Neuronal stem cell (in vitro differentiated cells): ENCODE data around the gene FOXA2. TPM values are rescaled to one million over a fixed set of nuclear protein-coding genes. Genes with fewer than 3 reads are reported as not detected.

Experiments
- DNase-seq: peaks from one replicate; pipeline ENCODE4 v3.0.0-alpha.2; 2013; ENCODE audit warnings: low spot score
- H2AFZ ChIP-seq: one replicate; pipeline ENCODE4 v1.6.1; 2013; ENCODE audit warnings: mild to moderate bottlenecking, low read length, inconsistent platforms
- H2AK5ac ChIP-seq: 2 replicates; pipeline ENCODE4 v1.6.1; 2013; ENCODE audit warnings: low read depth, mild to moderate bottlenecking, inconsistent platforms, low read length, moderate library complexity, mixed read lengths
- H2BK120ac ChIP-seq: 2 replicates; pipeline ENCODE4 v1.6.1; 2013; ENCODE audit warnings: low read depth, mild to moderate bottlenecking, inconsistent platforms, low read length, moderate library complexity, mixed read lengths
- H2BK12ac ChIP-seq: one replicate; pipeline ENCODE4 v1.6.1; 2013; ENCODE audit warnings: low read length, inconsistent platforms
- H2BK15ac ChIP-seq: 2 replicates; pipeline ENCODE4 v1.6.1; 2013; ENCODE audit warnings: mild to moderate bottlenecking, low read length, inconsistent platforms, mixed read lengths
- H2BK5ac ChIP-seq: one replicate; pipeline ENCODE4 v1.6.1; 2013; ENCODE audit warnings: inconsistent platforms, mild to moderate bottlenecking, low read length, moderate library complexity
- H3K14ac ChIP-seq: one replicate; pipeline ENCODE4 v1.6.1; 2013; ENCODE audit warnings: low read length, inconsistent platforms
- H3K18ac ChIP-seq: 2 replicates; pipeline ENCODE4 v1.6.1; 2013; ENCODE audit warnings: low read length, inconsistent platforms
- H3K23ac ChIP-seq: 2 replicates; pipeline ENCODE4 v1.6.1; 2013; ENCODE audit warnings: low read depth, mild to moderate bottlenecking, mixed read lengths, low read length, inconsistent platforms; ENCODE audit not compliant: poor library complexity
- H3K27ac ChIP-seq: replicated peaks from 3 replicates; pipeline ENCODE4 v1.5.1; 2013; ENCODE audit warnings: low read length, inconsistent platforms
- H3K27me3 ChIP-seq, 3 experiments: 2 replicates each; pipeline ENCODE4 v1.6.1; 2013; ENCODE audit warnings: low read length in 3 of 3, mild to moderate bottlenecking in 2 of 3, inconsistent platforms in 1 of 3, low read depth in 1 of 3, mixed read lengths in 1 of 3, moderate library complexity in 1 of 3; ENCODE audit not compliant: control insufficient read depth in 3 of 3, insufficient read depth in 3 of 3
- H3K36me3 ChIP-seq, 2 donors: replicated peaks in 1 of 2; 2 replicates each; pipeline ENCODE4 v1.6.1; 2013; ENCODE audit warnings: low read length in 2 of 2; ENCODE audit not compliant: control insufficient read depth in 2 of 2, insufficient read depth in 2 of 2
- H3K4ac ChIP-seq: 2 replicates; pipeline ENCODE4 v1.6.1; 2013; ENCODE audit warnings: inconsistent platforms, mild to moderate bottlenecking, low read length, moderate library complexity
- H3K4me1 ChIP-seq, 2 donors: 1 replicate in 1 of 2; 2 replicates in 1 of 2; pipeline ENCODE4 v1.6.1; 2013; ENCODE audit warnings: low read length in 2 of 2, low read depth in 1 of 2; ENCODE audit not compliant: control insufficient read depth in 2 of 2, insufficient read depth in 1 of 2
- H3K4me2 ChIP-seq: one replicate; pipeline ENCODE4 v1.6.1; 2013; ENCODE audit warnings: mild to moderate bottlenecking, low read length, inconsistent platforms; ENCODE audit not compliant: insufficient read depth, poor library complexity, severe bottlenecking
- H3K4me3 ChIP-seq, 2 donors: 2 replicates each; pipeline ENCODE4 v1.5.1; 2013; ENCODE audit warnings: low read length in 2 of 2, mild to moderate bottlenecking in 2 of 2, inconsistent platforms in 1 of 2, moderate library complexity in 1 of 2
- H3K79me1 ChIP-seq: one replicate; pipeline ENCODE4 v1.6.1; 2013; ENCODE audit warnings: low read depth, mild to moderate bottlenecking, inconsistent platforms, low read length, moderate library complexity
- H3K9ac ChIP-seq: one replicate; pipeline ENCODE4 v1.6.1; 2013; ENCODE audit warnings: mild to moderate bottlenecking, low read depth, low read length, inconsistent platforms; ENCODE audit not compliant: poor library complexity
- H3K9me3 ChIP-seq, 2 donors: replicated peaks in 1 of 2; 2 replicates each; pipeline versions ENCODE3 to v1.6.1; 2013; ENCODE audit warnings: low read length in 2 of 2, mild to moderate bottlenecking in 2 of 2, inconsistent platforms in 1 of 2, low read depth in 1 of 2, mixed read lengths in 1 of 2, moderate library complexity in 1 of 2; ENCODE audit not compliant: control insufficient read depth in 2 of 2, insufficient read depth in 1 of 2
- H4K8ac ChIP-seq: one replicate; pipeline ENCODE4 v1.6.1; 2013; ENCODE audit warnings: low read depth, mild to moderate bottlenecking, inconsistent platforms, low read length, moderate library complexity
- H4K91ac ChIP-seq: one replicate; pipeline ENCODE4 v1.6.1; 2013; ENCODE audit warnings: low read length, low read depth, mild to moderate bottlenecking, inconsistent platforms; ENCODE audit not compliant: poor library complexity
- WGBS, 2 donors: extraction: QIAGEN DNeasy Blood & Tissue Kit; methylation state at CpG; one replicate each; pipeline ENCODE4 v1.1.7; 2013; ENCODE audit warnings: missing lambda C conversion rate in 2 of 2, mixed read lengths in 1 of 2; ENCODE audit not compliant: insufficient read length in 2 of 2, insufficient replicate concordance in 1 of 2; ENCODE audit errors: extremely low coverage in 2 of 2; 5-methylcytosine and 5-hydroxymethylcytosine counted together
- polyA plus RNA-seq, 2 experiments: library from polyadenylated mRNA; stranded (reverse); fragments of 200-250 nt; gene quantifications; one replicate each; pipeline ENCODE4 v1.2.3, GENCODE V29; 2013

Gene FOXA2
- polyA plus RNA-seq (2013, experiment 1 of 2) = not detected
- polyA plus RNA-seq (2013, experiment 2 of 2) = not detected

- WGBS, 2 donors = no CpG with 5 or more reads among the region's 42 CpGs
- Histone ChIP-seq H2BK15ac (no peak within 1 kb of the TSS), H3K36me3 (no peaks in the 10 kb centered on the region), H3K4me1 (peaks cover 0 to 3% of the 10 kb centered on the region in 2 donors), H2BK12ac (no peak within 1 kb of the TSS), H3K79me1 (peaks cover 3% of the 10 kb centered on the region), H4K91ac (no peak within 1 kb of the TSS), H3K4me3 (no peak within 1 kb of the TSS), H3K23ac (peak within 1 kb of the TSS; percentile 82), H2AK5ac (peak within 1 kb of the TSS; percentile 29), H3K4me2 (peak within 1 kb of the TSS; percentile 49), H3K14ac (no peak within 1 kb of the TSS), H4K8ac (no peak within 1 kb of the TSS), H2BK120ac (no peak within 1 kb of the TSS), H3K9ac (peak within 1 kb of the TSS; percentile 38), H3K9me3 (peaks cover 0 to 10% of the 10 kb centered on the region in 2 donors), H2AFZ (peak within 1 kb of the TSS; percentile 23), H3K4ac (no peak within 1 kb of the TSS), H2BK5ac (no peak within 1 kb of the TSS), H3K27ac (no peak within 1 kb of the TSS), H3K27me3 (peaks cover 59 to 90% (median 85%) of the 10 kb centered on the region in 3 experiments), H3K18ac (peak within 1 kb of the TSS; percentile 17)
- no peak for DNase-seq
Measured at GRCh38 chr20:22584522-22584921, at the start of gene FOXA2. Gene FOXA2, minus strand, starts transcription at chr20:22584572. Its CDS starts 294 bp downstream, at chr20:22584278.

GRCh38 chr20:22630701-22631100 is 46.3 kb upstream of the FOXA2 start:
- no peak overlapping the region for H2BK120ac ChIP-seq
- no peak overlapping the region for H2AFZ ChIP-seq
- H2AK5ac ChIP-seq = no peak overlapping the region
- H3K14ac ChIP-seq = no peak overlapping the region
- H3K23ac ChIP-seq = no peak overlapping the region
- no peaks in the 10 kb centered on the region for H3K9me3 ChIP-seq
- H2BK5ac ChIP-seq = no peak overlapping the region
- H4K91ac ChIP-seq = no peak overlapping the region
- no peak overlapping the region for H3K27ac ChIP-seq
- no peaks in the 10 kb centered on the region for H3K36me3 ChIP-seq
- no peak overlapping the region for H2BK15ac ChIP-seq
- no peak overlapping the region for H3K4ac ChIP-seq
- H3K18ac ChIP-seq = no peak overlapping the region
- no peak overlapping the region for H3K4me2 ChIP-seq
- DNase-seq = no peak
- H3K4me3 ChIP-seq = no peak overlapping the region
- no peak overlapping the region for H4K8ac ChIP-seq
- H3K9ac ChIP-seq = no peak overlapping the region
- no peaks in the 10 kb centered on the region for H3K79me1 ChIP-seq
- no CpG with 5 or more reads among the region's 6 CpGs for WGBS, 2 donors
- H3K27me3 ChIP-seq = no peaks in the 10 kb centered on the region
- H2BK12ac ChIP-seq = no peak overlapping the region
- H3K4me1 ChIP-seq = no peaks in the 10 kb centered on the region

- Histone ChIP-seq H3K79me1 (no peaks in the 10 kb centered on the region), H3K14ac (no peak overlapping the region), H4K8ac (no peak overlapping the region), H3K23ac (no peak overlapping the region), H3K27ac (no peak overlapping the region), H2AFZ (no peak overlapping the region), H3K18ac (no peak overlapping the region), H2AK5ac (no peak overlapping the region), H2BK120ac (no peak overlapping the region), H2BK15ac (no peak overlapping the region), H3K9me3 (no peaks in the 10 kb centered on the region), H3K4me1 (no peaks in the 10 kb centered on the region), H3K9ac (no peak overlapping the region), H3K4ac (no peak overlapping the region), H3K27me3 (no peaks in the 10 kb centered on the region), H3K4me3 (no peak overlapping the region), H2BK12ac (no peak overlapping the region), H4K91ac (no peak overlapping the region), H3K36me3 (no peaks in the 10 kb centered on the region), H3K4me2 (no peak overlapping the region), H2BK5ac (no peak overlapping the region)
- DNase-seq = no peak
- WGBS, 2 donors = no CpG with 5 or more reads among the region's 2 CpGs
Measured at GRCh38 chr20:22629927-22630326, 45.6 kb upstream of the FOXA2 start.

GRCh38 chr20:22629447-22629846 is 45.1 kb upstream of the FOXA2 start:
- Histone ChIP-seq H3K9ac (no peak overlapping the region), H3K27ac (no peak overlapping the region), H3K9me3 (no peaks in the 10 kb centered on the region), H4K91ac (no peak overlapping the region), H3K23ac (no peak overlapping the region), H2BK15ac (no peak overlapping the region), H3K4me3 (no peak overlapping the region), H4K8ac (no peak overlapping the region), H2AFZ (no peak overlapping the region), H3K79me1 (no peaks in the 10 kb centered on the region), H3K14ac (no peak overlapping the region), H2BK5ac (no peak overlapping the region), H3K4me2 (no peak overlapping the region), H2AK5ac (no peak overlapping the region), H3K4ac (no peak overlapping the region), H3K36me3 (no peaks in the 10 kb centered on the region), H2BK12ac (no peak overlapping the region), H3K4me1 (no peaks in the 10 kb centered on the region), H3K18ac (no peak overlapping the region), H2BK120ac (no peak overlapping the region), H3K27me3 (no peaks in the 10 kb centered on the region)
- DNase-seq = no peak
- WGBS, 2 donors = no CpG with 5 or more reads among the region's 3 CpGs
